GM23338 (cell line): ENCODE data around the gene SQSTM1. TPM values are rescaled to one million over a fixed set of nuclear protein-coding genes. Genes with fewer than 3 reads are reported as not detected.
A peak's percentile ranks its signal among the peaks of the same experiment; 100 is the strongest.

Experiments used
- ATAC-seq: fragments of 200-7000 bp; cut with Tn5 transposase; 3 replicates; pipeline ENCODE4 v1.9.1; 2020
- DNase-seq: peaks from one replicate; pipeline ENCODE4 v3.0.0-alpha.2; 2015; ENCODE audit warnings: low spot score
- H2AFZ ChIP-seq: fragments of 200-600 bp; sonication (generic); 2 replicates; pipeline ENCODE4 v1.8.0; 2016; ENCODE audit warnings: antibody characterized with exemption, mild to moderate bottlenecking, moderate library complexity
- H3F3A ChIP-seq: fragments of 200-600 bp; sonication (generic); replicated peaks from 2 replicates; pipeline ENCODE4 v1.8.0; 2017; ENCODE audit warnings: antibody characterized with exemption, mixed run types, low read depth
- H3K27ac ChIP-seq: fragments of 200-600 bp; sonication (generic); 2 replicates; pipeline ENCODE4 v1.6.1; 2016; ENCODE audit warnings: low read depth
- H3K27me3 ChIP-seq: fragments of 200-600 bp; sonication (generic); 2 replicates; pipeline ENCODE4 v1.8.0; 2016; ENCODE audit warnings: mild to moderate bottlenecking, mixed run types, moderate library complexity; ENCODE audit not compliant: insufficient read depth
- H3K36me3 ChIP-seq: fragments of 200-600 bp; sonication (generic); 2 replicates; pipeline ENCODE4 v1.8.0; 2016; ENCODE audit warnings: mild to moderate bottlenecking; ENCODE audit not compliant: insufficient read depth
- H3K4me1 ChIP-seq: fragments of 200-600 bp; sonication (generic); 2 replicates; pipeline ENCODE4 v1.8.0; 2016; ENCODE audit warnings: mild to moderate bottlenecking, moderate library complexity; ENCODE audit not compliant: insufficient read depth
- H3K4me2 ChIP-seq: fragments of 200-600 bp; sonication (generic); 2 replicates; pipeline ENCODE4 v1.7.1; 2017; ENCODE audit warnings: mixed run types
- H3K4me3 ChIP-seq: fragments of 200-600 bp; sonication (generic); 2 replicates; pipeline ENCODE4 v1.6.1; 2016; ENCODE audit warnings: mixed run types
- H3K79me2 ChIP-seq: fragments of 200-600 bp; sonication (generic); replicated peaks from 2 replicates; pipeline ENCODE4 v1.8.0; 2017; ENCODE audit warnings: mild to moderate bottlenecking; ENCODE audit not compliant: insufficient read depth
- H3K9me2 ChIP-seq: fragments of 200-600 bp; sonication (generic); 2 replicates; pipeline ENCODE4 v1.8.0; 2017; ENCODE audit not compliant: insufficient read depth
- H4K20me1 ChIP-seq: fragments of 200-600 bp; sonication (generic); replicated peaks from 2 replicates; pipeline ENCODE4 v1.8.0; 2017; ENCODE audit warnings: mild to moderate bottlenecking; ENCODE audit not compliant: insufficient read depth
- H3K27ac Mint-ChIP-seq: 2 replicates; pipeline ENCODE4 v1.8.0; 2020; ENCODE audit warnings: inconsistent platforms, mild to moderate bottlenecking, moderate library complexity, mixed read lengths
- H3K27me3 Mint-ChIP-seq: 3 replicates; pipeline ENCODE4 v1.8.0; 2022; ENCODE audit warnings: low read depth, mild to moderate bottlenecking, moderate library complexity, mixed read lengths, inconsistent platforms; ENCODE audit not compliant: insufficient read depth, poor library complexity
- H3K36me3 Mint-ChIP-seq: 3 replicates; pipeline ENCODE4 v1.8.0; 2021; ENCODE audit warnings: low read depth, mild to moderate bottlenecking, inconsistent platforms, moderate library complexity, mixed read lengths
- H3K4me1 Mint-ChIP-seq: 3 replicates; pipeline ENCODE4 v1.8.0; 2020; ENCODE audit warnings: mild to moderate bottlenecking, inconsistent platforms, mixed read lengths
- H3K4me3 Mint-ChIP-seq: 3 replicates; pipeline ENCODE4 v1.8.0; 2021; ENCODE audit warnings: moderate library complexity, mild to moderate bottlenecking, inconsistent platforms, mixed read lengths
- H3K9me3 Mint-ChIP-seq: 3 replicates; pipeline ENCODE4 v1.8.0; 2020; ENCODE audit warnings: moderate library complexity, mild to moderate bottlenecking, inconsistent platforms, mixed read lengths
- CREB1 ChIP-seq: fragments of 250-450 bp; sonication (Bioruptor Pico); IDR thresholded peaks from 2 replicates; pipeline ENCODE4 v1.5.0; 2020; ENCODE audit warnings: low read depth, mild to moderate bottlenecking, moderate library complexity
- EZH2 ChIP-seq: fragments of 200-600 bp; sonication (generic); IDR thresholded peaks from one replicate; pipeline ENCODE4 v1.8.0; 2017; ENCODE audit warnings: antibody characterized with exemption, mild to moderate bottlenecking, low read depth; ENCODE audit not compliant: unreplicated experiment
- EZH2phosphoT487 ChIP-seq: fragments of 200-600 bp; sonication (generic); IDR thresholded peaks from one replicate; pipeline ENCODE4 v1.8.1; 2018; ENCODE audit warnings: antibody characterized with exemption; ENCODE audit not compliant: unreplicated experiment
- JUNB ChIP-seq: IDR thresholded peaks from one replicate; pipeline ENCODE4 v1.6.1; 2016; ENCODE audit warnings: antibody characterized with exemption; ENCODE audit not compliant: unreplicated experiment
- NANOG ChIP-seq: IDR thresholded peaks from 2 replicates; pipeline ENCODE4 v1.6.1; 2016; ENCODE audit warnings: antibody characterized with exemption, borderline replicate concordance
- POLR2AphosphoS5 ChIP-seq: IDR thresholded peaks from 2 replicates; pipeline ENCODE4 v1.6.1; 2016; ENCODE audit warnings: antibody characterized with exemption, low read depth
- STAT1 ChIP-seq: IDR thresholded peaks from one replicate; pipeline ENCODE4 v1.6.1; 2016; ENCODE audit warnings: antibody characterized with exemption; ENCODE audit not compliant: unreplicated experiment
- ZNF114 ChIP-seq: fragments of 250-450 bp; sonication (Bioruptor Pico); IDR thresholded peaks from 2 replicates; pipeline ENCODE4 v1.5.0; 2020; ENCODE audit warnings: mild to moderate bottlenecking, moderate library complexity
- ZNF331 ChIP-seq: fragments of 250-450 bp; sonication (Bioruptor Pico); IDR thresholded peaks from 2 replicates; pipeline ENCODE4 v1.5.0; 2020; ENCODE audit warnings: low read depth, mild to moderate bottlenecking, moderate library complexity
- ZNF462 ChIP-seq: fragments of 250-450 bp; sonication (Bioruptor Pico); IDR thresholded peaks from 2 replicates; pipeline ENCODE4 v1.5.0; 2020; ENCODE audit warnings: mild to moderate bottlenecking, moderate library complexity
- polyA plus RNA-seq: library from polyadenylated mRNA; unstranded; fragments of >200 nt; fragmentation: Nextera tagmentation; extraction: Ambion mirVana; gene quantifications from 2 replicates; pipeline ENCODE4 v1.2.1, GENCODE V29; 2016
- total RNA-seq: library from RNA; depleted of rRNA; stranded (reverse); fragments of >200 nt; shearing (Covaris generic); gene quantifications from 2 replicates; pipeline ENCODE4 v1.2.3, GENCODE V29; 2014
- TF ChIP-seq, protein P1 (sequence below): IDR thresholded peaks from 2 replicates; pipeline ENCODE4 v1.6.1; 2016; ENCODE audit warnings: antibody characterized with exemption
- TF ChIP-seq, protein P2 (sequence below): IDR thresholded peaks from one replicate; pipeline ENCODE4 v1.6.1; 2018; ENCODE audit warnings: antibody characterized with exemption; ENCODE audit not compliant: unreplicated experiment
- TF ChIP-seq, protein P3 (sequence below), 2 experiments: fragments of 200-600 bp in 1 of 2; sonication (generic) in 1 of 2; conservative IDR thresholded peaks; 2 replicates each; pipeline versions ENCODE4 v1.5.1 to v1.6.1; 2016 to 2017; ENCODE audit warnings: antibody characterized with exemption in 2 of 2, low read depth in 2 of 2, mild to moderate bottlenecking in 2 of 2, moderate library complexity in 1 of 2

The SQSTM1 gene
- total and polyA plus RNA-seq, 2 experiments from 2014 or later: 58.0 to 92.6 TPM

DNA sequence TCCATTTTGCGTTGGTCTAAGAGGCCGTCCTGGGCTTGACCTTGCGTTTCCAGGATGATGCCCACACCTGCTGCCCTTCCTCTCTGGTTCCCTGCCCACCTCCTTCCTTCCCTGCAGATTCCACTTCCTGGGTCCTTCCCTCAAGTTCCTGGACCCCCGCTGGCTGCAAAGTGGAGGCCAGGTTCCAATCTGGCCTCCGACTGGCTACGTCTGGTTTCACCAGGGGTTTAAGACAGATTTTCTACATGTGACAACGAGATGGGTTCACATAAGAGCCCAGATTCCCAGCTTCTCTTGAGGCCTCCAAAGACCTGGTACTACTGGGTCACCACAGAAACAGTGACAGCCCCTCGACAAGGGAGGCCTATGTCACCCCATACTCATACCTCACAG is 16.2 kb upstream of the SQSTM1 start:
- H3K4me1 ChIP-seq: peaks cover 8% of the 10 kb centered on the region
- H3K4me2 ChIP-seq: peak overlapping the region; percentile 92
- Mint-ChIP-seq H3K27me3 (peaks cover 30% of the 10 kb centered on the region), H3K4me1 (peaks cover 30% of the 10 kb centered on the region), H3K27ac (no peak overlapping the region), H3K36me3 (peaks cover 12% of the 10 kb centered on the region), H3K9me3 (no peaks in the 10 kb centered on the region), H3K4me3 (peak overlapping the region; percentile 80)
- H3K27me3 ChIP-seq: no peaks in the 10 kb centered on the region
- H3F3A ChIP-seq: peaks cover 6% of the 10 kb centered on the region
- no peaks in the 10 kb centered on the region for H3K9me2 ChIP-seq
- TF ChIP-seq, protein P1, sequence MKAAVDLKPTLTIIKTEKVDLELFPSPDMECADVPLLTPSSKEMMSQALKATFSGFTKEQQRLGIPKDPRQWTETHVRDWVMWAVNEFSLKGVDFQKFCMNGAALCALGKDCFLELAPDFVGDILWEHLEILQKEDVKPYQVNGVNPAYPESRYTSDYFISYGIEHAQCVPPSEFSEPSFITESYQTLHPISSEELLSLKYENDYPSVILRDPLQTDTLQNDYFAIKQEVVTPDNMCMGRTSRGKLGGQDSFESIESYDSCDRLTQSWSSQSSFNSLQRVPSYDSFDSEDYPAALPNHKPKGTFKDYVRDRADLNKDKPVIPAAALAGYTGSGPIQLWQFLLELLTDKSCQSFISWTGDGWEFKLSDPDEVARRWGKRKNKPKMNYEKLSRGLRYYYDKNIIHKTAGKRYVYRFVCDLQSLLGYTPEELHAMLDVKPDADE: no peak
- no peak for TF ChIP-seq STAT1
- TF ChIP-seq POLR2AphosphoS5: no peak
- no peak for TF ChIP-seq EZH2phosphoT487
- TF ChIP-seq, protein P2, sequence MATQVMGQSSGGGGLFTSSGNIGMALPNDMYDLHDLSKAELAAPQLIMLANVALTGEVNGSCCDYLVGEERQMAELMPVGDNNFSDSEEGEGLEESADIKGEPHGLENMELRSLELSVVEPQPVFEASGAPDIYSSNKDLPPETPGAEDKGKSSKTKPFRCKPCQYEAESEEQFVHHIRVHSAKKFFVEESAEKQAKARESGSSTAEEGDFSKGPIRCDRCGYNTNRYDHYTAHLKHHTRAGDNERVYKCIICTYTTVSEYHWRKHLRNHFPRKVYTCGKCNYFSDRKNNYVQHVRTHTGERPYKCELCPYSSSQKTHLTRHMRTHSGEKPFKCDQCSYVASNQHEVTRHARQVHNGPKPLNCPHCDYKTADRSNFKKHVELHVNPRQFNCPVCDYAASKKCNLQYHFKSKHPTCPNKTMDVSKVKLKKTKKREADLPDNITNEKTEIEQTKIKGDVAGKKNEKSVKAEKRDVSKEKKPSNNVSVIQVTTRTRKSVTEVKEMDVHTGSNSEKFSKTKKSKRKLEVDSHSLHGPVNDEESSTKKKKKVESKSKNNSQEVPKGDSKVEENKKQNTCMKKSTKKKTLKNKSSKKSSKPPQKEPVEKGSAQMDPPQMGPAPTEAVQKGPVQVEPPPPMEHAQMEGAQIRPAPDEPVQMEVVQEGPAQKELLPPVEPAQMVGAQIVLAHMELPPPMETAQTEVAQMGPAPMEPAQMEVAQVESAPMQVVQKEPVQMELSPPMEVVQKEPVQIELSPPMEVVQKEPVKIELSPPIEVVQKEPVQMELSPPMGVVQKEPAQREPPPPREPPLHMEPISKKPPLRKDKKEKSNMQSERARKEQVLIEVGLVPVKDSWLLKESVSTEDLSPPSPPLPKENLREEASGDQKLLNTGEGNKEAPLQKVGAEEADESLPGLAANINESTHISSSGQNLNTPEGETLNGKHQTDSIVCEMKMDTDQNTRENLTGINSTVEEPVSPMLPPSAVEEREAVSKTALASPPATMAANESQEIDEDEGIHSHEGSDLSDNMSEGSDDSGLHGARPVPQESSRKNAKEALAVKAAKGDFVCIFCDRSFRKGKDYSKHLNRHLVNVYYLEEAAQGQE: no peak
- TF ChIP-seq ZNF114 (CRISPR knock-in tag): no peak
- no peak for TF ChIP-seq NANOG
- no peak for TF ChIP-seq ZNF462 (CRISPR knock-in tag)
- TF ChIP-seq EZH2: no peak
- no peak for TF ChIP-seq ZNF331 (CRISPR knock-in tag)
- TF ChIP-seq JUNB: no peak
- TF ChIP-seq CREB1 (CRISPR knock-in tag): no peak
- TF ChIP-seq, protein P3, sequence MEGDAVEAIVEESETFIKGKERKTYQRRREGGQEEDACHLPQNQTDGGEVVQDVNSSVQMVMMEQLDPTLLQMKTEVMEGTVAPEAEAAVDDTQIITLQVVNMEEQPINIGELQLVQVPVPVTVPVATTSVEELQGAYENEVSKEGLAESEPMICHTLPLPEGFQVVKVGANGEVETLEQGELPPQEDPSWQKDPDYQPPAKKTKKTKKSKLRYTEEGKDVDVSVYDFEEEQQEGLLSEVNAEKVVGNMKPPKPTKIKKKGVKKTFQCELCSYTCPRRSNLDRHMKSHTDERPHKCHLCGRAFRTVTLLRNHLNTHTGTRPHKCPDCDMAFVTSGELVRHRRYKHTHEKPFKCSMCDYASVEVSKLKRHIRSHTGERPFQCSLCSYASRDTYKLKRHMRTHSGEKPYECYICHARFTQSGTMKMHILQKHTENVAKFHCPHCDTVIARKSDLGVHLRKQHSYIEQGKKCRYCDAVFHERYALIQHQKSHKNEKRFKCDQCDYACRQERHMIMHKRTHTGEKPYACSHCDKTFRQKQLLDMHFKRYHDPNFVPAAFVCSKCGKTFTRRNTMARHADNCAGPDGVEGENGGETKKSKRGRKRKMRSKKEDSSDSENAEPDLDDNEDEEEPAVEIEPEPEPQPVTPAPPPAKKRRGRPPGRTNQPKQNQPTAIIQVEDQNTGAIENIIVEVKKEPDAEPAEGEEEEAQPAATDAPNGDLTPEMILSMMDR (conservative IDR thresholded peaks at IDR 0.05; ENCODE audit: low read depth in 2 of 2): no peak
- no peak overlapping the region for H3K4me3 ChIP-seq
- H3K27ac ChIP-seq: no peak overlapping the region
- DNase-seq (no peak), ATAC-seq (no peak)
- peaks cover 22% of the 10 kb centered on the region for H3K79me2 ChIP-seq
- H3K36me3 ChIP-seq: no peaks in the 10 kb centered on the region; the same call in 1 of the 2 replicates
- H4K20me1 ChIP-seq: peaks cover 17% of the 10 kb centered on the region
- no peak overlapping the region for H2AFZ ChIP-seq
